Activated CD4-positive, alpha-beta memory T cell treated with anti-CD3 and anti-CD28 coated beads, Interleukin-2, amount 10 ng/mL, durations not matched to agents 7 days and 5 days (primary cell): Measurements from ENCODE around the gene FIZ1. TPM values are rescaled to one million over a fixed set of nuclear protein-coding genes. Genes with fewer than 3 reads are reported as not detected.
"Not testable (repeated sequence)": the region's sequence is repeated elsewhere in the genome, so short reads cannot be mapped to it uniquely, and the experiment has no call there.

Source experiments
- CTCF ChIA-PET: fragments of 350-600 bp; sonication (Branson Sonifier 250); formaldehyde crosslinking; loops from one replicate; lab custom pipeline; 2021; ENCODE audit warnings: antibody characterized with exemption, inconsistent platforms; lab: Charles Lee
- POLR2A ChIA-PET: fragments of 350-600 bp; sonication (Branson Sonifier 250); formaldehyde crosslinking; loops from one replicate; lab custom pipeline; 2021; ENCODE audit warnings: antibody characterized with exemption; lab: Charles Lee
- DNase-seq: peaks from one replicate; pipeline ENCODE4 v3.0.0-alpha.2; 2020
- H3K27ac Mint-ChIP-seq: one replicate; pipeline ENCODE4 v1.8.0; 2021; ENCODE audit warnings: mild to moderate bottlenecking, mixed read lengths
- H3K27me3 Mint-ChIP-seq: one replicate; pipeline ENCODE4 v1.8.0; 2021; ENCODE audit warnings: mixed read lengths
- H3K36me3 Mint-ChIP-seq: one replicate; pipeline ENCODE4 v1.8.0; 2021; ENCODE audit warnings: low read depth, mixed read lengths
- H3K4me1 Mint-ChIP-seq: one replicate; pipeline ENCODE4 v1.8.0; 2021; ENCODE audit warnings: mixed read lengths
- H3K4me3 Mint-ChIP-seq: one replicate; pipeline ENCODE4 v1.8.0; 2021; ENCODE audit warnings: mild to moderate bottlenecking, mixed read lengths
- H3K9me3 Mint-ChIP-seq: one replicate; pipeline ENCODE4 v1.8.0; 2021; ENCODE audit warnings: mixed read lengths
- total RNA-seq, 2 experiments: library from RNA; stranded (reverse); gene quantifications; one replicate each; pipeline ENCODE4 v1.2.3, GENCODE V29; 2021

The FIZ1 gene
- total RNA-seq, 2 experiments from 2014 or later = 10.9 to 11.7 TPM

- Mint-ChIP-seq H3K4me3 (no peak overlapping the region), H3K27me3 (no peaks in the 10 kb centered on the region), H3K27ac (no peak overlapping the region), H3K36me3 (peaks cover 9% of the 10 kb centered on the region), H3K9me3 (no peaks in the 10 kb centered on the region), H3K4me1 (peaks cover 20% of the 10 kb centered on the region)
- DNase-seq = no peak
- CTCF ChIA-PET = no interaction called here
- POLR2A ChIA-PET = no interaction called here
Observed at GRCh38 chr19:55578031-55578760, 21.1 kb downstream of the FIZ1 start.

GRCh38 chr19:55576746-55577145 lies 22.6 kb downstream of the FIZ1 start:
- POLR2A ChIA-PET = no interaction called here
- CTCF ChIA-PET = no interaction called here
- no peaks in the 10 kb centered on the region for H3K27me3 Mint-ChIP-seq
- no peak overlapping the region for H3K4me3 Mint-ChIP-seq
- peaks cover 9% of the 10 kb centered on the region for H3K36me3 Mint-ChIP-seq
- no peaks in the 10 kb centered on the region for H3K9me3 Mint-ChIP-seq
- no peak for DNase-seq
- H3K4me1 Mint-ChIP-seq = peaks cover 15% of the 10 kb centered on the region
- no peak overlapping the region for H3K27ac Mint-ChIP-seq

- H3K27me3 Mint-ChIP-seq, CTCF ChIA-PET, H3K9me3 Mint-ChIP-seq, DNase-seq, H3K36me3 Mint-ChIP-seq, H3K4me1 Mint-ChIP-seq, H3K4me3 Mint-ChIP-seq, H3K27ac Mint-ChIP-seq: not testable (repeated sequence)
- POLR2A ChIA-PET = interaction anchor here (1.4 kb wide), 1 partner anchor 25 kb away, joined by 4 read pairs; the partner anchor contains the start of gene FIZ1
Observed at GRCh38 chr19:55573929-55574328, 25.4 kb downstream of the FIZ1 start.

- H3K27ac Mint-ChIP-seq, H3K9me3 Mint-ChIP-seq, H3K4me3 Mint-ChIP-seq, H3K27me3 Mint-ChIP-seq, POLR2A ChIA-PET, H3K36me3 Mint-ChIP-seq, CTCF ChIA-PET, H3K4me1 Mint-ChIP-seq, DNase-seq: not testable (repeated sequence)
Observed at GRCh38 chr19:55569477-55569876, 29.8 kb downstream of the FIZ1 start.

- POLR2A ChIA-PET = no interaction called here
- Mint-ChIP-seq H3K4me1 (no peaks in the 10 kb centered on the region), H3K9me3 (no peaks in the 10 kb centered on the region), H3K36me3 (no peaks in the 10 kb centered on the region), H3K27ac (no peak overlapping the region), H3K4me3 (no peak overlapping the region), H3K27me3 (no peaks in the 10 kb centered on the region)
- no peak for DNase-seq
- CTCF ChIA-PET = no interaction called here
Observed at GRCh38 chr19:55567708-55568328, 31.5 kb downstream of the FIZ1 start.

GRCh38 chr19:55566823-55567222 lies 32.5 kb downstream of the FIZ1 start:
- Mint-ChIP-seq H3K4me3 (no peak overlapping the region), H3K27me3 (no peaks in the 10 kb centered on the region), H3K27ac (no peak overlapping the region), H3K9me3 (no peaks in the 10 kb centered on the region), H3K36me3 (no peaks in the 10 kb centered on the region), H3K4me1 (no peaks in the 10 kb centered on the region)
- no peak for DNase-seq
- ChIA-PET POLR2A (no interaction called here), CTCF (no interaction called here)

- Mint-ChIP-seq H3K9me3 (no peaks in the 10 kb centered on the region), H3K27ac (no peak overlapping the region), H3K36me3 (no peaks in the 10 kb centered on the region), H3K27me3 (peaks cover 6% of the 10 kb centered on the region), H3K4me1 (no peaks in the 10 kb centered on the region), H3K4me3 (no peak overlapping the region)
- DNase-seq = no peak
- CTCF ChIA-PET = no interaction called here
- POLR2A ChIA-PET = no interaction called here
Observed at GRCh38 chr19:55563261-55563690, 36.0 kb downstream of the FIZ1 start.

GRCh38 chr19:55559684-55560083 lies 39.6 kb downstream of the FIZ1 start:
- CTCF ChIA-PET = no interaction called here
- POLR2A ChIA-PET = interaction anchor here (0.6 kb wide), 1 partner anchor 51 kb away, joined by 3 read pairs; no protein-coding TSS in a partner anchor
- H3K4me1 Mint-ChIP-seq = no peaks in the 10 kb centered on the region
- H3K27ac Mint-ChIP-seq = no peak overlapping the region
- H3K27me3 Mint-ChIP-seq = peaks cover 6% of the 10 kb centered on the region
- no peaks in the 10 kb centered on the region for H3K9me3 Mint-ChIP-seq
- H3K4me3 Mint-ChIP-seq = no peak overlapping the region
- no peaks in the 10 kb centered on the region for H3K36me3 Mint-ChIP-seq
- no peak for DNase-seq

- Mint-ChIP-seq H3K4me3 (no peak overlapping the region), H3K4me1 (no peaks in the 10 kb centered on the region), H3K36me3 (no peaks in the 10 kb centered on the region), H3K9me3 (no peaks in the 10 kb centered on the region), H3K27ac (no peak overlapping the region), H3K27me3 (peaks cover 7% of the 10 kb centered on the region)
- CTCF ChIA-PET = interaction anchor here (1.5 kb wide), 1 partner anchor 51 kb away, joined by 3 read pairs; no protein-coding TSS in a partner anchor
- POLR2A ChIA-PET = no interaction called here
- DNase-seq = no peak
Observed at GRCh38 chr19:55554741-55555152, 44.6 kb downstream of the FIZ1 start.

GRCh38 chr19:55554302-55554701 lies 45.0 kb downstream of the FIZ1 start:
- peaks cover 7% of the 10 kb centered on the region for H3K27me3 Mint-ChIP-seq
- H3K9me3 Mint-ChIP-seq = no peaks in the 10 kb centered on the region
- ChIA-PET CTCF (interaction anchor here (1.5 kb wide), 1 partner anchor 51 kb away, joined by 3 read pairs; no protein-coding TSS in a partner anchor), POLR2A (no interaction called here)
- H3K4me1 Mint-ChIP-seq = no peaks in the 10 kb centered on the region
- no peak overlapping the region for H3K27ac Mint-ChIP-seq
- no peaks in the 10 kb centered on the region for H3K36me3 Mint-ChIP-seq
- H3K4me3 Mint-ChIP-seq = no peak overlapping the region
- DNase-seq = no peak

GRCh38 chr19:55553217-55554182 lies 45.8 kb downstream of the FIZ1 start:
- Mint-ChIP-seq H3K27ac (no peak overlapping the region), H3K27me3 (peaks cover 7% of the 10 kb centered on the region), H3K36me3 (no peaks in the 10 kb centered on the region), H3K9me3 (no peaks in the 10 kb centered on the region), H3K4me3 (no peak overlapping the region), H3K4me1 (no peaks in the 10 kb centered on the region)
- ChIA-PET POLR2A (no interaction called here), CTCF (interaction anchor here (1.5 kb wide), 1 partner anchor 50 kb away, joined by 3 read pairs; no protein-coding TSS in a partner anchor)
- no peak for DNase-seq

- Mint-ChIP-seq H3K4me1 (no peaks in the 10 kb centered on the region), H3K27me3 (peaks cover 7% of the 10 kb centered on the region), H3K4me3 (no peak overlapping the region), H3K36me3 (no peaks in the 10 kb centered on the region), H3K27ac (no peak overlapping the region), H3K9me3 (no peaks in the 10 kb centered on the region)
- CTCF ChIA-PET = no interaction called here
- POLR2A ChIA-PET = no interaction called here
- DNase-seq = no peak
Observed at GRCh38 chr19:55552620-55553019, 46.7 kb downstream of the FIZ1 start.

- H3K4me1 Mint-ChIP-seq = no peaks in the 10 kb centered on the region
- H3K4me3 Mint-ChIP-seq = no peak overlapping the region
- H3K9me3 Mint-ChIP-seq = no peaks in the 10 kb centered on the region
- POLR2A ChIA-PET = no interaction called here
- H3K27me3 Mint-ChIP-seq = peaks cover 7% of the 10 kb centered on the region
- no peaks in the 10 kb centered on the region for H3K36me3 Mint-ChIP-seq
- CTCF ChIA-PET = no interaction called here
- no peak overlapping the region for H3K27ac Mint-ChIP-seq
- DNase-seq = no peak
Observed at GRCh38 chr19:55552206-55552605, 47.1 kb downstream of the FIZ1 start.
